GF-D8 (cell line): ENCODE data around the gene SLC36A4.
"Not testable (repeated sequence)": the region's sequence is repeated elsewhere in the genome, so short reads cannot be mapped to it uniquely, and the experiment has no call there.

Source experiments
- DNase-seq: peaks from one replicate; lab custom pipeline; 2025; lab: John Stamatoyannopoulos, UW

Gene SLC36A4

DNA sequence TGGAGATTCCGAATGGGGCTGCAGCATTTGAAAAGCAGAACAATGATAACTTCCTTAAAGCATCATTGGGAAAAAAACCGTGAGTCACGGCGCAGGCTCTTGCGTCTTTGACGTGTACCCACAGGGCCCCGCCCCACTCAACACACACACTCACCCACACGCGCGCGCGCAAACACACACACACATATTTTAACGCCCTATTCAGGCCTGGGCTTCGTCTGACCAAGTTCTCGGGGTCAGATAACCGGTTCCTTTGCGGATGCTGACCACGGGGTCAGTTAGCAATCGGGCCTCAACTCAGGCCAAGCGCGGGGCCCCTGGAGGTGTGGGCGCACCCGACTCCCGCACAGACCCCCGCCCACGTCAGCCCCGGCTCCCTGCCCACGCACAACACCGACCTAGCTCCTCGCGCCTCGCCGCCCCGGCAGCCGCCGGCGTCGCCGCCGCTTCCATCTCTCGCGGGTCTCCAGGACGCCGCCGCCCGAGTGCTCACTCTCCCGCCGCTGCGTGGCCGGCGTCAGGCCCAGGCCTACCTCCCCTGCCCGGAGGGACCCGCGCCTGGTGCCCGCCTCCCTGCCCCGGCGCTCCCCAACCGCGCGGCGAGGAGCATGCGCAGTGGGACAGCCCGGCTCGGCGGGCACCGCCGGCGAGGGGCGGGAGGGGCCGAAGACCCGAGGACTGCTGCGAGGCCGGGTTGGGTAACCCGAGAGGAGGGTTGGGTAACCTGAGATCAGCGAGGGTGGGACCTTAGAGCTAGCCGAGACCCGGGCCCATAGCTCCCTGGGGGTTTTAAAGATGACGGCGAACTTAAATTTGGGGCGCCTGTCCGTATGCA is at the start of gene SLC36A4:
Gene SLC36A4 (minus strand): TSS at position 612 of the 835 bp plus-strand sequence. CDS start 159 bp downstream, at position 453.
- DNase-seq: peak; percentile 90

DNA sequence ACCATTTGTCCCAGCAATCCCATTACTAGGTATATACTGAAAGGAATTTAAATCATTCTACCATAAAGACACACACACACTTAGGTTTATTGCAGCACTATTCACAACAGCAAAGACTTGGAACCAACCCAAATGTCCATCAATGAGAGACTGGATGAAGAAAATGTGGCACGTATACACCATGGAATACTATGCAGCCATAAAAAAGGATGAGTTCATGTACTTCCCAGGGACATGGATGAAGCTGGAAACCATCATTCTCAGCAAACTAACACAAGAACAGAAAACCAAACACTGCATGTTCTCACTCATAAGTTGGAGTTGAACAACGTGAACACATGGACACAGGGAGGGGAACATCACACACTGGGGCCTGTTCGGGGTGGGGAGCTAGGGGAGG is 49.0 kb upstream of the SLC36A4 start:
- DNase-seq: not testable (repeated sequence)

DNA sequence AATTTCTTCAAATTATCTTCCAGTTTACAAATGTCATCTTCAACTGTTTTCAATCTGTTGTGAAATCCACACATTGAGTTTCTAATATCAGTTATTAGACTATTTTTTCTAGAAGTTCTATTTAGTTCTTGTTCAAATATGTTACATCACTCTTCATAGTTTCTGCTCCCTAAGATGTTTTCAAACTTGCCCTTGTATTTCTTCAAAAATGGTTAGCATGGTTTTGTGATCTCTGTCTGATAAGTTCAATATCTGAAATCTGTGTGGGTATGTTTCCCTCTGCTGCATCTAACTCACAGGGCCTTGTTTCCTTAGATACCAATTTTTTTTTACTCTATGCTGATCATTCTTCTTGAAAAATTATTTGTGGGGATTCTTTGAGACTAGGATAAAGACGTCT is 46.2 kb upstream of the SLC36A4 start:
- DNase-seq: no peak

DNA sequence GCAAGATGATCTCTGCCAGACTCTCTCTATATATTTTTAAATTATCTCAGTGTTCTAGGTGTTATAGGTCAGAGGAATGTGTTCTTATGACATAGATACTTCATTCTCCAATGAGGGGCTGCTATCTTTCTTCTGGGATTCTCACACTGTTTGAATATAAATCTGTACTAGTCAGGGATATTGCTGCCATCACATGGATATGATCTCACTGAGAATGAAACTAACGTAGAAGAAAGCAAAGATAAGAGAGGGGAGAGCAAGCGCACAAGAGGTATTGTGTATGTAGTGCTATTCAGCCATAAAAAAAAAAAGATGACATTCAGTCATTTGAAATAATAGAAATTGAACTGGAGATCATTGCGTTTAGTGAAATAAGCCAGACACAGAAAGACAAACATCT is 42.2 kb upstream of the SLC36A4 start:
- no peak for DNase-seq

DNA sequence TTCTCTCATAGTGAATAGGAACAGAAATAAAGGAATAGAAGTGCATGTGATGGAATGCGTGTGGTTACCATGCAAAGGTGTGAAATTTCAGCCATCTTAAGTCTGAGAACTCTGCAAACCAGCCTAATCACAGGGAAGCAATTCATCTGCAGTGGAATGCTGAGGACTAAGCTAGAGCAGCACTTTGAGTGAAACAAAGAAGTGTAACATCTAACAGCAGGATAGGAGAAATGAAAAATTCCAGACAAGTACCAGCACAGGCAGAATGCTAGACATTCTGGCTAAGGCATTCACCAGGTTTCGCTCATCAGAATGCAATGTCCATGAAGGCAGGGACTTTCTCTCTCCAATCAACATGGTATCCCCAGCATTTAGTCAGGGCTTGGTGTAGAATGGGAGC is 41.2 kb upstream of the SLC36A4 start:
- DNase-seq: no peak

DNA sequence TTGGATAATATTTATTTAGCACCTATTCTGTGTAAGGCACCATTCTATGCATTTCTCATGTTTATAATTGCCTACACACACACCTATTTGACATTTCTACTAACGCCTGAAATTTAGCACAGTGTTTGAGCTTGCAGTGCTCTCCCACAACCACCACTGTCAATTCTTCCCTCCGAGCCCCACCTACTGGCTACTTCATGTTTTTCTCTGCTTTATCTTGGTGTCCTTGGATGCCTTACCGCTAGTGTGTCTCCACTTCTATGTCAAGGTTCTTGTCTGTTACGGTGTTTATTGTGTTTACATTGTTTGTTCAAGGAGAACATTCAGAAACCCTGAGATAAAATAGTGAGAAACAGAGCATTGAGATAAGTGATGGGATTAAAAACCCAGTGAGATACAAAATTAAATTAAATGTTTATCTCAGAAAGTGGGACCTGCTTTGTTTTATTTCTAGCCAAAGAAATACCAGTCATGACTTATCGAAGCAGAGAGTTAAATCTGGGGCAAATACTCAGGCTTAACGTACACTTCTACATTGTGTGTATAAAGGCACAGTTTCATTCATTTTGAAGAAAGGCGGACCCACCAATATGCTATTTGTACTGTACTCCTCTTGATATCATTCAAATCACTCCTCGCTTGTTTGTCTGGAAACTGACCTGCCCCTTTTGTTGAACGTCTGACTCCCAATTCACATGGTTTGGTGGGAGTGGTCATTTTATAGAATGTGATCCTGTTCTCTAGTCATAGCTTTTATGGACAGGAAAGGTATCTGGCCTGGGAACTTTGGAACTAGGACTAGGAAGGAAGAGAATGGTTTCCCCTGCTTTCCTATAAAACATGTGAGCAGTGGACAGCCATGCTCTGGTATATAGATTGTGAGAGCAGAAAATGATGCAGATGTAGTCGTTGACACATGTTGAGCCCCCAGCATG is 39.2 kb upstream of the SLC36A4 start:
- DNase-seq: no peak

DNA sequence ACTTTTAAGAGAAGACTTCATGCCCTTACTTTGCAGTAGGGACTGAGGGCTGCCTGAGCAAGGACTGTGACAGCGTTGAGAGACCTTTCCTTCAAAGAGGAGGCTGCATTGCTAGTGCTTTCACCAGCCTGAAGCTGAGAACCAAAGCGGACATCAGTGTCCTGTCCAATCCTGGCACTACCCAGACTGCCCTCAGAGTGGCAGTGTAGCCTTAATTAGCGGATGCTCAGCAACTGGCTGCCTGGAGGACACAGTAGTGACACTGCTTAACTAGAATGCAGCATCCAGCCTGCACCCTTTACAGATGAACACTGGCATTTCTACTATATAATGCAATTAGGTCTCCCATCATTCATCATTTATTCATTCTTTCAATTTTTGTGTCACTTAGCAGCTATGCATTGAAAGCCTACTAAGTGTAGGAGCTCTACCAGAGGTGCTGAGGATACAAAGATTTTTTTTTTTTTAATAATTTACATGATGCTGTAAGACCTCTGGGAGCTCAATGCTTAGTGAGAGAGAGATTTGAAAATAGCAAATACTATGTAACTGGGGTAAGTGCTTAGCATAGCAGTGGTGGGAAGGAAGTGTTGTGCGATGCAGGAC is 36.9 kb upstream of the SLC36A4 start:
- peak; percentile 17 for DNase-seq

DNA sequence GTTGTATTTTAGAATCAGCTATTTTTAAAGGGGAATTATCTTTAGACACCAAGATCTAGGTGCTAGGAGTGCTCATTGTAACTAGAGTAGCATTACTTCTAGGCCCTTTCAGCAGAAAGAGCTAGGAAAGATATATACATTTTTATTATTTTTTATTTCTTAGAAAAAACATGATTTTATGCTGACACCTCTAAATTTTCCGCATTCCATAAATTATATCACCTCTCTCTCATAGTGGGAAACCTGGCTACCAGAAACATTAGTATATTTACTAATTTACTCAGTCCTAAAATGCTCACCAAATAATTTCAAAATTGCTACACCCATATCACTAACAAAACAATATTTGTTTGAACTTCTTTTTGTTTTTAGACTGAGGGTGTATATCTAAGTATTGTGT is 32.1 kb upstream of the SLC36A4 start:
- no peak for DNase-seq

DNA sequence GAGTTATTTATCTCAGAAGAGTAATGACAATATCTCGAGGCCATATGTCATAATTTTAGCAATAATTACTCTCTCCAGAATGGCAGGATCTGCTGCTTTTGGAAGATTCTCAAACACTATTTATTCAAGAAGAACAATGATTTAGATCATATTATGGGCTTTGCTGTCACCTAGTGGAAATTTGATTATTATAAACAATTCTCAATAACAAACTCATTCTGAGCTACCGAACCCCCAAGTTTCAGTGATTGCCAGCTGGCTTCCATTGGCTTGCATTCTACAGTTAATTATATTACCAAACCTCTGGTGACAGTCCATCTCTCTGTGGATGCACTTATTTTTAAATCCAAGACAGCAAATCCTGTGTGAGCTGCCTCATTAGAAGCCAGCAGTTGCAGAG is 27.9 kb upstream of the SLC36A4 start:
- no peak for DNase-seq

DNA sequence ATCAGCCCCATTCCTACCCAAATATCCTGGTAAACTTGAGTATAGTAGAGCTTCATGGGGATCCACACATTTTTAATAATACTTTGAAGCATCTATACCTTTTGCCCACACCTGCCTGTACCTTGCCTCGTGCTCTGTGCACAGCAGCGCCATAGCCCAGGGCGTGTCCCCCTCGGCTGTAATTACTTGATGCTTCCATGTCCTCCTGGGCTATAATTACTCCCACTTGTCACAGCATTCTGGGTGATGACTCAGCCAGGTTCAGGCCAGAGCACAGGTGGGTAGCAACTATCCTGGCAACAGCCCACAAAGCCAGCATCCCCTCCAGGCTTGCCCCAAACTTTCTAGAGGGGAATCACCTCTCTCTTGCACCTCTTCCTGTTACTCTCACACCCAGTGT is 23.7 kb upstream of the SLC36A4 start:
- no peak for DNase-seq

DNA sequence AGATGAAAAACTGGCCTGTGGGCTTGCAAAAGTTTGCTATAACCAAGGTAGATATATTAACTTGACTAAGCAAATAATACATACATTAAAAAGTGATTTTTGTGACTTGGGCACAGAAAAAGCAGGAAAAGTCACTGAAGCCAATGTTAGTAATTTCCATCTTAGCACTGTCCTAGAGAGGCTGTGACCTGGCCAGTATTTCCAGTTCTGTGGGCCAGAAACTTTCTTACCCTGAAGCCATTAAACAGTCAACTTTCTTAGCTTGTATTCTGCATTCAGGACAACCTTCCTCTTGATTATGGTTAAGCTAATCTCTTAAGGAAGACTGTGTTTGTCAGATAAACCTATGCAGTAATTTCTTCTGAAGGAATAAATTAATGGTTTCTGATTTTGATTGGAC is 22.3 kb upstream of the SLC36A4 start:
- DNase-seq: no peak

DNA sequence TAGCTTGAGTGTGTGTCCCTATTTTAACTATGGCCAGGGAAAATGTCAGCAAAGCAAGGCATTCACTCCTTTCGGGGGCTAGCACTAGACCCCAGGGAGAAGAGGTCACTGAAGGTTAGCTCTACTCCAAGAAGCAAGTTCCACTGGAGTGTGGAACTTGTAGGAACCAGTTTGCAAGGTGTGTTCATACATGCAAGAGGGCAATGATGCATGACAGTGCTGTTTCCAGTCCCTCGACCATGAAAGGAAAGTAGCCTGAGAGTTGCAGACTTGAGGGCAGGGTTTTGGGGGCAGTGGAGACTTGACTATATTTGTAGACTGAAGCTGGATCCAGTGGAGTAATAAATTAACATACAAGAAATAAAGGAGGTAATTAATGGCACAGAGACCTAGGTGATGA is 21.6 kb upstream of the SLC36A4 start:
- DNase-seq: no peak

DNA sequence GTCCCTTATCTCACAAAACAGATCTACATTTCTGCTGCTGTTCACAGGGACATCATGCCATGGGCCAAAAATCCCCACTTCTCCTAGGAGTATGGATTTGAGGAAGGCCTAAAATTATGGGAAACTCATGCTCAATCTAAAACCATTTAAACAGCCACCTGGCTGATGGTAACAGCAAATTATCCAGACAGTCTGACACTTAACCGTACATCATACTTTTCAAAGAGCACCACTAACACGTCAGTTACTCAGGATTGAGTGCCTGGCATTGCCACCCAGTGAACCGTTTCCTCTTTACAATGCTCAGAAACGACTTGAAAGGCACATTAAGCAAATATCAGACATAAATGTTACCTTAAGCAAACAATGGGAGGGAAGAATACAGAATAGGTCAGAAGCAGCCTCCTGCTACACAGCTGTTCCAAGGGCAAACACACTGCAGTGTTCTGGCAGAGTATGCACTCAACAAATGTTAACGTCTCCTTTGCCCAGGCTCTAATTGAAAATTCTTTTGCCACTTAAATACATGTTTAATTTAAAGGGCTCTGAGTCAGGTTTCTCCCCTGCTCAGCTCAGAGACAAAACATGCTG is 18.8 kb upstream of the SLC36A4 start:
- no peak for DNase-seq

DNA sequence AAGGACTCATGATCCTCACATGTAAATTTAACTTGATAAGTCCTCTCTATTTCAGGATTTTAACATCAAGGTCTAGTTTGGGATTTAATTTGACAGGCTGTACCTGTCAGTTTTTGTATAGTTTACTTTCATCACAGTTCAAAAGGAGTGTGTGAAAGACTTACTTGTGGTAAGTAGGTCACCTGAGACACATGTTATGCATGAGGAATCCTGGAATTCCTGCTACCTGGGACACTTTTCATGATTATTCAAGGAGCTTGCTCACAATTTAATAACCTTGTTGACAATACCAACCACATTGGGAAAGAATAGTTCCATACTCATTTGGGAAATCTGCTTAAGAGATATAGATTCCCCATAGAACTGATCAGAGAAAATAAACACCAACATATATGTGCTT is 15.8 kb upstream of the SLC36A4 start:
- no peak for DNase-seq

DNA sequence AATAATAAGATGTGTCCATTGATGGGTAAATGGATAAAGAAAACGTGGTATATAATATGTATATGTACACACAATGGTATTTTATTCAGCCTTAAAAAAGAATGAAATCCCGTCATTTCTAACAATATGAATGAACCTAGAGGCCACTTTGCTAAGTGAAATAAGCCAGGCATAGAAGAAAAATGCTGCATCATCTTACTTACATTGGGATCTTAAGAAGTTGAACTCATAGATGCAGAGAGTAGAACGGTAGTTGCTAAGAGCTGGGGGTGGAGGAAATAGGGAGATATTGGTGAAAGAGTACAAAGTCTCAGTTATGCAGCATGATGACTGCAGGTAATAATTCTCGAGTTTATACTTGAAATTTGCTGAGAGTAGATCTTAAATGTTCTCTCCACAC is 14.3 kb upstream of the SLC36A4 start:
- DNase-seq: no peak

DNA sequence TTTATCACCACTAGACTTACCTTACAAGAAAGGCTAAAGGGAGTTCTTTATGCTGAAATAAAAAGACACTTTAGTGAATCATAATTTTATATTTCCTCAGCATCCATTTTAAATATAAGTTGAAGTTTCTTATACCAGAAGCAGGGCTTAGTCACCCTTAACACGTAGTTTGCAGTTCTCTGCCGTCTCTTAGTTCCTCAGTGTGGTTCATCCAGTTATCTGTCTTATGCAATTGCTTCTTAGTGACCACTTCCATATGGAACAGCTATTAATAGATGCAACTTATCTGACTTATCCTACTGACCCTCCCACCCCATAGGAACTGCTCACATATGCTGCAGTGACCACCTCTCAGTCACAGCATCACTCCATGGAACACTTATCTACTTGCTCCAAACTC is 11.7 kb upstream of the SLC36A4 start:
- no peak for DNase-seq

DNA sequence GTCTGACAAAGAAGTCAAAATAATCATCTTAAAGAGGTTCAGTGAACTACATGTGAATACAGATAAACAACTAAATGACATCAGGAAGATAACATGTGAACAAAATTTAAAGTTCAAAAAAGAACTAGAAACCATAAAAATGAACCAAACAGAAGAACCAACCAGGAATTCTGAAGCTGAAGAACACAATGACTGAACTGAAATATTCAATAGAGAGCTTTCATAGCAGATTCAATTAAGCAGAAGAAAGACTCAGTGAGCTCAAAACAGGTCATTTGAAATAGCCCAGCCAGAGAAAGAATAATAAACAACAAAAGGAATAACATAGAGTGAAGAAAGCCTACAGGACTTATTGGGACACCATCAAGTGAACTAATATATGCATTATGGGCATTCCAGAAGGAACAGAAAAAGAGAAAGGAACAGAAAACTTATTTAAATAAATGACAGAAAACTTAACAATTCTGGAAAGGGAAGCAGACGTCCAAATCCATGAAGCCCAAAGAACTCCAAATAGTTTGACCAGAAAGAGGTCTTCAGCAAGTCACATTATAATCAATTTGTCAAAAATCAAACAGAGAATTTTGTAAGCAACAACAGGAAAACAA is 11.0 kb upstream of the SLC36A4 start:
- no peak for DNase-seq

DNA sequence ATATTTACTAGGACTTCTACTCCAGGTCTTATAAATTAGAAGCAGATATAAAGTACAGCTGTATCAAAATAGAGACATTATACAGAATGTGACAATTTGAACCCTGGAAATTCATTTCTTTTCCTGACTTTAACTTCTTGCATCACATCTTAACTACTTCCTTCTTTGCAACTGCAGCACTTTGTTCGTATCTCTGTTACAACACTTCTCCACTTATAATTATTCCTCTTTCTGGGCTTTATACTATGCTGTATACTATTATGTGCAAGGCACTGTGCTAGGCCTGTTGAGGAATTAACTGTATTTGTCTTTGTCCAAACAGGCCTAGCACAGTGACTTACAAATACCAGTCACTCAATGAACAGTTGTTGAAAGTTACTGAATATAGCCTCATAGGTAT is 1.8 kb upstream of the SLC36A4 start:
- peak; percentile 66 for DNase-seq

DNA sequence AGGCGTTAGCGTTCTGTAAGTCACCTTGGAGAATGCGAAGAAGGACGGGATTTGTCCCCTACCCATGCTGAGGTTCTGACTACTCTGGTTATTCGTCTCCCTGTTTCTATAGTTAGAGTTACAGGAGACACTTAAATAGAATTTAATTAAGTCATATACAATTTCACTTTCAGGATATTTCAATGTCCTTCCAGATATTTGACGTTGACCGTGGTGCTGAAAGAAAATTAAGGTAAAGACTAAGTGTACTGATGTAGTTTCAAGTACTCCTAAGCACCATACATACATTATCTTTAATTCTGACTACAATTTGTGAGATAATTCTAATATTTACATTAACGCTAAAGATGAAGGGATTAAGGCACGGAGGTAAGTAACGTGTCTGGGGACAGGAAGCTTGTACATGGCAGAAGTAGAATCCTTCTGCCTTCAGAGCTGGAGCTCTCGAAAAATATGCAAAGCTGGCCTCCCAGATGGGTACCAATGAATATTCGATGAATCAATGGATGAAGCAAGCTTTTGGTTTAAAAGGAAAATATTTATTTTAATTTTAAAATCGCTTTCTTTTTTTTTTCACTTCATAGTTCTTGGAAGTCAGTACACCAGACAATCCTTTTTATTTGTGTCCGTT is 539 bp upstream of the SLC36A4 start:
- DNase-seq: peak; percentile 30

DNA sequence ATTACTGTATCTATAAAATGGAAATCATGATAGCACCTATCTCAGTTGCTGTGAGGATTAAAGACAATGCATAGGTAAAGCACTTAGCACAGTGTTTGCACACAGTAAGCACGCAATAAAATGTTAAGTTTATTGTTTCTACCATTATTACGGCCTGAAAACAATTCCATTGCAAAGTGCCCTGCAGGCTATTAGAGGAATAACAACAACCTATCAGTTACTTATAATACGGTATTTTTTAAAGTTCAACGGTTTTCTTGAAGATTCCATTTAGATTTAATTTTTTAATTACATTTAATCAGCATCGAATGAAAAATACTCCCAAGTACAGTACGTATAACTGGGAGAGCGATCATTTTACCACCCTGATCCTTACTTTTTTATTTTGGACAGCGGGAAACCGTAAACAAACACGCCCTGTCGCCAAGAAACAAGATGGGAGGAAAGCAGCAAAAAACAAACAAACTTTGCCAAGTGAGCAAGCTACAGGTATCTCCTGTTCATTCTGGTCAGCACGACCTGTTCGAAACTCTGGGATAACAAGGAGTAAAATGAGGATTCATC is 893 bp downstream of the SLC36A4 start:
- no peak for DNase-seq

DNA sequence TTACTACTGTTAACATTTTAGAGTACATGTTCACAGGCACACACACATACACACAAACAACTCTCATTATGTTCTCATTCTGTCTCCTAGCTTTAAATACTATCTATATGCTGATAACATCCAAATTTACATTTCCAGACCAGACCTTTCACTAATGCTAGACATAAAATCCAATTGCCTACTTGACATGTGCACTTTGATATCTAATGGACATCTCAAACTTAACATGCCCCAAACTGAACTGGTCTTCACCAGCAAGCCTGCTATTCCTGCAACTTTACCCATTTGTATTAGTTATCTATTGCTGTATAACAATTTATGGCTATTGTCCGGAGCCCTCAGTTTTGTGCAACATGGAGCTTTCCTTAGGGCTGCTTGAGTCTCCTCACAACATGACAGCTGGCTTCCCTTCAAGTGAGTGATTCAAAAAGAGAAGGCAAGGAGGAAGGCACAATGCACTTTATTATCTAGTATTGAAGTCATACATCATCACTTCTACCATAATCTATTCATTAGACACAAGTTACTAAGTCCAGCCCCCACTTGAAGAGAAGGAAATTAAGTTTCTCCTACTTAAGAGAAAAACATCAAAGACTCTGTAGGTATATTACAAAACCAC is 3.0 kb downstream of the SLC36A4 start:
- DNase-seq: no peak
